ENCODE measurements around the gene C1D.

C1D gene

DNA sequence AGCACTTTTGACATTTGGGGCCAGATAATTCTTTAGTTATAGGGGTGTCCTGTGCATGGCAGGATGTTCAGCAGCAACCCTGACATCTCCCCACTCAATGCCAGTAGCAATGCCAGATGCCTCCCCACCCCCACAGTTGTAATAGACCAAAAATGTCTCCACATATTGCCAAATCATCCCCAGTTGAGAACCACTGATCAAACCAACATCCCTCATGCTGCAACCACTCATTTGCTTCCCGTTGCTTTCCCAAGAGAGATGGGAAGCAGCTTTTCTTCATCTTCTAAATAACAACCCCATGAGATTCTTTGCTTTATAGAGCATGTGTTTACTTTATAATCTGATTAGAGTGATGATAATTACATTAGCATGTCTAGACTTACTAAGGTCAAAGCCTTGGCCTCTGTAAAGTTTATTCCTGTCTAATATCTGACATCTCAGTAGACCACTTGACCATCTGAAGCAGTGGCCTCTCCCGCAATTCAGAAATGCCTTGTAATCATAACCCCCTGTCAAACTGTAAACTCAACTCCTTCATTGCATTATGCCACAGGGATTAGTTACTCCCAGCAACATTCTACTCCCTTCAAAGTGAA lies 28.7 kb upstream of the C1D start:
- WGBS, 2 donors (ENCODE audit: extremely low coverage in 2 of 2, insufficient read length in 2 of 2, insufficient replicate concordance in 1 of 2), result no CpG with 5 or more reads among the region's 2 CpGs
- Histone ChIP-seq H2BK120ac (ENCODE audit: low read depth, low read length) (no peak overlapping the region), H3K4ac (ENCODE audit: low read length) (no peak overlapping the region), H3K79me1 (ENCODE audit: low read depth, low read length) (no peaks in the 10 kb centered on the region), H4K91ac (ENCODE audit: low read depth, low read length, poor library complexity) (no peak overlapping the region), H3K4me2 (ENCODE audit: insufficient read depth, low read length, poor library complexity, severe bottlenecking) (no peak overlapping the region), H2BK5ac (ENCODE audit: low read length) (no peak overlapping the region), H3K4me1 (ENCODE audit: control insufficient read depth in 2 of 2, insufficient read depth in 1 of 2, low read depth in 1 of 2, low read length in 2 of 2) (no peaks in the 10 kb centered on the region), H4K8ac (ENCODE audit: low read depth, low read length) (no peak overlapping the region), H3K14ac (ENCODE audit: low read length) (no peak overlapping the region), H2BK15ac (ENCODE audit: low read length) (no peak overlapping the region), H2AFZ (ENCODE audit: low read length) (no peak overlapping the region), H3K4me3 (ENCODE audit: low read length in 2 of 2) (no peak overlapping the region), H3K27me3 (ENCODE audit: control insufficient read depth in 3 of 3, insufficient read depth in 3 of 3, low read depth in 1 of 3, low read length in 3 of 3) (peaks cover 0 to 25% (median 2%) of the 10 kb centered on the region in 3 experiments), H2AK5ac (ENCODE audit: low read depth, low read length) (no peak overlapping the region), H3K9ac (ENCODE audit: low read depth, low read length, poor library complexity) (no peak overlapping the region), H3K36me3 (replicated peaks in 1 of 2; ENCODE audit: control insufficient read depth in 2 of 2, insufficient read depth in 2 of 2, low read length in 2 of 2) (no peaks in the 10 kb centered on the region), H2BK12ac (ENCODE audit: low read length) (no peak overlapping the region), H3K23ac (ENCODE audit: low read depth, low read length, poor library complexity) (no peak overlapping the region), H3K9me3 (replicated peaks in 1 of 2; ENCODE audit: control insufficient read depth in 2 of 2, insufficient read depth in 1 of 2, low read depth in 1 of 2, low read length in 2 of 2) (no peaks in the 10 kb centered on the region), H3K27ac (replicated peaks; ENCODE audit: low read length) (no peak overlapping the region), H3K18ac (ENCODE audit: low read length) (no peak overlapping the region)
- no peak for DNase-seq (ENCODE audit: low spot score)

DNA sequence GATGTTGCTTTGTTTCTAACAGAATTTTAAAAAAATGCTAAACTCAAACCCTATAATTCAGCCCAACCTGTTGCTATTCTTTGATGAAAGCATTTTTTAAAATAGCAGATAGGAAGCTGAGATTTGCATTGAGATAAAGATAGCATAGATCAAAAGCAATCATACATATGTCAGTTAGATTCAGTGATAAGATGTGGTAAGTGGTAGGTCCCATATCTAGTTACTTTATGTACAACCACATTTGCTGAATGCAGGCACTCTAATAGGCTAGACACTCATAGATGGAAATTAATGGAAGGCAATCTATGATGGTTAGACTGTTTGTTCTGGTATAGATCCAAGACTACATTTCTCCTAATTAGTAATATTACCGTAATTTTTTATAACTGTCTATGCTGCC lies 27.2 kb upstream of the C1D start:
- H3K4me3 ChIP-seq (ENCODE audit: low read length in 2 of 2), result no peak overlapping the region
- H3K18ac ChIP-seq (ENCODE audit: low read length), result no peak overlapping the region
- no peak overlapping the region for H2AFZ ChIP-seq (ENCODE audit: low read length)
- no peak overlapping the region for H2AK5ac ChIP-seq (ENCODE audit: low read depth, low read length)
- no peak overlapping the region for H3K9ac ChIP-seq (ENCODE audit: low read depth, low read length, poor library complexity)
- H3K4me2 ChIP-seq (ENCODE audit: insufficient read depth, low read length, poor library complexity, severe bottlenecking), result no peak overlapping the region
- no peak overlapping the region for H2BK15ac ChIP-seq (ENCODE audit: low read length)
- no peak overlapping the region for H3K14ac ChIP-seq (ENCODE audit: low read length)
- H3K27ac ChIP-seq (replicated peaks; ENCODE audit: low read length), result no peak overlapping the region
- no peak overlapping the region for H2BK120ac ChIP-seq (ENCODE audit: low read depth, low read length)
- DNase-seq (ENCODE audit: low spot score), result no peak
- peaks cover 0 to 17% (median under 1%) of the 10 kb centered on the region in 3 experiments for H3K27me3 ChIP-seq (ENCODE audit: control insufficient read depth in 3 of 3, insufficient read depth in 3 of 3, low read depth in 1 of 3, low read length in 3 of 3)
- H4K91ac ChIP-seq (ENCODE audit: low read depth, low read length, poor library complexity), result no peak overlapping the region
- no peaks in the 10 kb centered on the region for H3K9me3 ChIP-seq (replicated peaks in 1 of 2; ENCODE audit: control insufficient read depth in 2 of 2, insufficient read depth in 1 of 2, low read depth in 1 of 2, low read length in 2 of 2)
- H2BK12ac ChIP-seq (ENCODE audit: low read length), result no peak overlapping the region
- no peaks in the 10 kb centered on the region for H3K36me3 ChIP-seq (replicated peaks in 1 of 2; ENCODE audit: control insufficient read depth in 2 of 2, insufficient read depth in 2 of 2, low read length in 2 of 2)
- no peak overlapping the region for H3K23ac ChIP-seq (ENCODE audit: low read depth, low read length, poor library complexity)
- no CpG with 5 or more reads among the region's 1 CpG for WGBS, 2 donors (ENCODE audit: extremely low coverage in 2 of 2, insufficient read length in 2 of 2, insufficient replicate concordance in 1 of 2)
- H3K4me1 ChIP-seq (ENCODE audit: control insufficient read depth in 2 of 2, insufficient read depth in 1 of 2, low read depth in 1 of 2, low read length in 2 of 2), result no peaks in the 10 kb centered on the region
- no peaks in the 10 kb centered on the region for H3K79me1 ChIP-seq (ENCODE audit: low read depth, low read length)
- H4K8ac ChIP-seq (ENCODE audit: low read depth, low read length), result no peak overlapping the region
- no peak overlapping the region for H2BK5ac ChIP-seq (ENCODE audit: low read length)
- H3K4ac ChIP-seq (ENCODE audit: low read length), result no peak overlapping the region

DNA sequence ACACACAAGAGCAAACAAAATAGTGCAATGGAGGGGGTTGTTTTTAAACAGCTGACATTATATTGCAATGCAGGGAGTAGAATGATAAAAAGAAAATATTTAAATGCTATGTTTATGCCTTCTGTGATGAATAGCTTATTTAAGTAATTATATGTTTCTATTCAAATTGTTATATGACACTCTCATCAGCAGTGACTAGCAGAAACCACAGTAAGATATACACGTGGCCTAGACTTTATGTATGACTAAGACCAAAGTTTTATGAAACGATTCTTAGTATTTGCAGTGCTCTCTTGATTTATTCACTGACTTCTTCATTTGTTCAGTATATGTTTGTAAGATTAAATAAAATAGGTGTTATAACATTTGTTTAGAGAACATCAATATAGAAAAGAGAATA lies 26.1 kb upstream of the C1D start:
- Histone ChIP-seq H3K18ac (ENCODE audit: low read length) (no peak overlapping the region), H3K36me3 (replicated peaks in 1 of 2; ENCODE audit: control insufficient read depth in 2 of 2, insufficient read depth in 2 of 2, low read length in 2 of 2) (no peaks in the 10 kb centered on the region), H3K79me1 (ENCODE audit: low read depth, low read length) (no peaks in the 10 kb centered on the region), H3K4me2 (ENCODE audit: insufficient read depth, low read length, poor library complexity, severe bottlenecking) (no peak overlapping the region), H3K14ac (ENCODE audit: low read length) (no peak overlapping the region), H2AFZ (ENCODE audit: low read length) (no peak overlapping the region), H2BK15ac (ENCODE audit: low read length) (no peak overlapping the region), H2BK120ac (ENCODE audit: low read depth, low read length) (no peak overlapping the region), H3K4ac (ENCODE audit: low read length) (no peak overlapping the region), H3K4me3 (ENCODE audit: low read length in 2 of 2) (no peak overlapping the region), H2BK12ac (ENCODE audit: low read length) (no peak overlapping the region), H2AK5ac (ENCODE audit: low read depth, low read length) (no peak overlapping the region), H3K9ac (ENCODE audit: low read depth, low read length, poor library complexity) (no peak overlapping the region), H4K91ac (ENCODE audit: low read depth, low read length, poor library complexity) (no peak overlapping the region), H3K27ac (replicated peaks; ENCODE audit: low read length) (no peak overlapping the region), H3K9me3 (replicated peaks in 1 of 2; ENCODE audit: control insufficient read depth in 2 of 2, insufficient read depth in 1 of 2, low read depth in 1 of 2, low read length in 2 of 2) (no peaks in the 10 kb centered on the region), H3K27me3 (ENCODE audit: control insufficient read depth in 3 of 3, insufficient read depth in 3 of 3, low read depth in 1 of 3, low read length in 3 of 3) (peaks cover 0 to 10% (median 0%) of the 10 kb centered on the region in 3 experiments), H4K8ac (ENCODE audit: low read depth, low read length) (no peak overlapping the region), H2BK5ac (ENCODE audit: low read length) (no peak overlapping the region), H3K4me1 (ENCODE audit: control insufficient read depth in 2 of 2, insufficient read depth in 1 of 2, low read depth in 1 of 2, low read length in 2 of 2) (no peaks in the 10 kb centered on the region), H3K23ac (ENCODE audit: low read depth, low read length, poor library complexity) (no peak overlapping the region)
- no CpG with 5 or more reads among the region's 2 CpGs for WGBS, 2 donors (ENCODE audit: extremely low coverage in 2 of 2, insufficient read length in 2 of 2, insufficient replicate concordance in 1 of 2)
- DNase-seq (ENCODE audit: low spot score), result no peak

DNA sequence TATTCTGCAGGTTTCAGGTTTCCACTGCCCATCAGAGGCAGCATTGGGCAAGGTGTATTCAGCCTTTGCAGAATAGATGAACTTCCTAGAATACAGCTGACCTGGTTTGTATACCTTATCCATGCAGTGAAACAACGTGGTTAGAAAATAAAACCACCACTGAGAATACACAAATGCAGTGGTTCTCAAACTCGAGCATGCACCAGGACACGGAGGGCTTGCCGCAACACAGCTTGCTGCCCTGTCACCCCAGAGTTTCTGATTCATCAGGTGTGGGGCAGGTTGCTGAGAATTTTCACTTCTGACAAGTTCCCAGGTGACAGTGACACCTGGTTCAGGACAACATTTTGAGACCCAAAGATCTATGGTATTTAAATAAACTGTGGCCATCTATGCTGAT lies 23.4 kb upstream of the C1D start:
- H3K4me2 ChIP-seq (ENCODE audit: insufficient read depth, low read length, poor library complexity, severe bottlenecking), result no peak overlapping the region
- no peak overlapping the region for H2BK12ac ChIP-seq (ENCODE audit: low read length)
- no peak overlapping the region for H4K91ac ChIP-seq (ENCODE audit: low read depth, low read length, poor library complexity)
- H3K9ac ChIP-seq (ENCODE audit: low read depth, low read length, poor library complexity), result no peak overlapping the region
- H3K4me1 ChIP-seq (ENCODE audit: control insufficient read depth in 2 of 2, insufficient read depth in 1 of 2, low read depth in 1 of 2, low read length in 2 of 2), result no peaks in the 10 kb centered on the region
- no peaks in the 10 kb centered on the region for H3K79me1 ChIP-seq (ENCODE audit: low read depth, low read length)
- H3K4ac ChIP-seq (ENCODE audit: low read length), result no peak overlapping the region
- peaks cover 0 to 3% (median 0%) of the 10 kb centered on the region in 3 experiments for H3K27me3 ChIP-seq (ENCODE audit: control insufficient read depth in 3 of 3, insufficient read depth in 3 of 3, low read depth in 1 of 3, low read length in 3 of 3)
- H3K4me3 ChIP-seq (ENCODE audit: low read length in 2 of 2), result no peak overlapping the region
- H2BK5ac ChIP-seq (ENCODE audit: low read length), result no peak overlapping the region
- H4K8ac ChIP-seq (ENCODE audit: low read depth, low read length), result no peak overlapping the region
- H3K14ac ChIP-seq (ENCODE audit: low read length), result no peak overlapping the region
- no peak overlapping the region for H3K18ac ChIP-seq (ENCODE audit: low read length)
- no peaks in the 10 kb centered on the region for H3K9me3 ChIP-seq (replicated peaks in 1 of 2; ENCODE audit: control insufficient read depth in 2 of 2, insufficient read depth in 1 of 2, low read depth in 1 of 2, low read length in 2 of 2)
- no peak overlapping the region for H2BK120ac ChIP-seq (ENCODE audit: low read depth, low read length)
- WGBS, 2 donors (ENCODE audit: extremely low coverage in 2 of 2, insufficient read length in 2 of 2, insufficient replicate concordance in 1 of 2), result no CpG with 5 or more reads among the region's 4 CpGs
- H3K27ac ChIP-seq (replicated peaks; ENCODE audit: low read length), result no peak overlapping the region
- no peak overlapping the region for H3K23ac ChIP-seq (ENCODE audit: low read depth, low read length, poor library complexity)
- DNase-seq (ENCODE audit: low spot score), result no peak
- H2AFZ ChIP-seq (ENCODE audit: low read length), result no peak overlapping the region
- no peaks in the 10 kb centered on the region for H3K36me3 ChIP-seq (replicated peaks in 1 of 2; ENCODE audit: control insufficient read depth in 2 of 2, insufficient read depth in 2 of 2, low read length in 2 of 2)
- H2BK15ac ChIP-seq (ENCODE audit: low read length), result no peak overlapping the region
- no peak overlapping the region for H2AK5ac ChIP-seq (ENCODE audit: low read depth, low read length)
